ENCODE measurements around the gene FNTB. TPM values are rescaled to one million over a fixed set of nuclear protein-coding genes. Genes with fewer than 3 reads are reported as not detected.

FNTB gene
- total RNA-seq, 1 donor from 2014 or later, result 30.1 TPM

DNA sequence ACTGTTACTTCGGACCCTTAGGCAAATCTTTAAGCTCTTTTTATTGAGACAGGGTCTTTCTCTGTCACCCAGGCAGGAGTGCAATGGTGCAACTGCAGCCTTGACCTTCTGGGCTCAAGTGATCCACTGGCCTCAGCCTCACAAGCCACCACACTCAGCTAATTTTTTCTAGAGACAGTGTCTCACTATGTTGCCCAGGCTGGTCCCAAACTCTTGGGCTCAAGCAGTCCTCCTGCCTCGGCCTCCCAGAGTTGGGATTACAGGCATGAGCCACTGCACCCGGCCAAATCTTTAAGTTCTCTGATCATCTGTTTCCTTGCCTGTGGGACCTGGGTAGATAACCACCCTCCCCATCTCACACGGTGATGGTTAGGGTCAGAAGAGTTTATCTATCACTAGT is 41.8 kb upstream of the FNTB start:
- Mint-ChIP-seq H3K4me3 (no peak overlapping the region), H3K4me1 (ENCODE audit: unreplicated experiment) (peaks cover 20% of the 10 kb centered on the region), H3K27me3 (no peaks in the 10 kb centered on the region), H3K27ac (no peak overlapping the region), H3K9me3 (no peaks in the 10 kb centered on the region), H3K36me3 (peaks cover 22% of the 10 kb centered on the region)
- TF ChIP-seq, protein P1, sequence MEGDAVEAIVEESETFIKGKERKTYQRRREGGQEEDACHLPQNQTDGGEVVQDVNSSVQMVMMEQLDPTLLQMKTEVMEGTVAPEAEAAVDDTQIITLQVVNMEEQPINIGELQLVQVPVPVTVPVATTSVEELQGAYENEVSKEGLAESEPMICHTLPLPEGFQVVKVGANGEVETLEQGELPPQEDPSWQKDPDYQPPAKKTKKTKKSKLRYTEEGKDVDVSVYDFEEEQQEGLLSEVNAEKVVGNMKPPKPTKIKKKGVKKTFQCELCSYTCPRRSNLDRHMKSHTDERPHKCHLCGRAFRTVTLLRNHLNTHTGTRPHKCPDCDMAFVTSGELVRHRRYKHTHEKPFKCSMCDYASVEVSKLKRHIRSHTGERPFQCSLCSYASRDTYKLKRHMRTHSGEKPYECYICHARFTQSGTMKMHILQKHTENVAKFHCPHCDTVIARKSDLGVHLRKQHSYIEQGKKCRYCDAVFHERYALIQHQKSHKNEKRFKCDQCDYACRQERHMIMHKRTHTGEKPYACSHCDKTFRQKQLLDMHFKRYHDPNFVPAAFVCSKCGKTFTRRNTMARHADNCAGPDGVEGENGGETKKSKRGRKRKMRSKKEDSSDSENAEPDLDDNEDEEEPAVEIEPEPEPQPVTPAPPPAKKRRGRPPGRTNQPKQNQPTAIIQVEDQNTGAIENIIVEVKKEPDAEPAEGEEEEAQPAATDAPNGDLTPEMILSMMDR (conservative IDR thresholded peaks at IDR 0.05), result no peak
- DNase-seq (ENCODE audit: extremely low spot score, unreplicated experiment), result no peak

DNA sequence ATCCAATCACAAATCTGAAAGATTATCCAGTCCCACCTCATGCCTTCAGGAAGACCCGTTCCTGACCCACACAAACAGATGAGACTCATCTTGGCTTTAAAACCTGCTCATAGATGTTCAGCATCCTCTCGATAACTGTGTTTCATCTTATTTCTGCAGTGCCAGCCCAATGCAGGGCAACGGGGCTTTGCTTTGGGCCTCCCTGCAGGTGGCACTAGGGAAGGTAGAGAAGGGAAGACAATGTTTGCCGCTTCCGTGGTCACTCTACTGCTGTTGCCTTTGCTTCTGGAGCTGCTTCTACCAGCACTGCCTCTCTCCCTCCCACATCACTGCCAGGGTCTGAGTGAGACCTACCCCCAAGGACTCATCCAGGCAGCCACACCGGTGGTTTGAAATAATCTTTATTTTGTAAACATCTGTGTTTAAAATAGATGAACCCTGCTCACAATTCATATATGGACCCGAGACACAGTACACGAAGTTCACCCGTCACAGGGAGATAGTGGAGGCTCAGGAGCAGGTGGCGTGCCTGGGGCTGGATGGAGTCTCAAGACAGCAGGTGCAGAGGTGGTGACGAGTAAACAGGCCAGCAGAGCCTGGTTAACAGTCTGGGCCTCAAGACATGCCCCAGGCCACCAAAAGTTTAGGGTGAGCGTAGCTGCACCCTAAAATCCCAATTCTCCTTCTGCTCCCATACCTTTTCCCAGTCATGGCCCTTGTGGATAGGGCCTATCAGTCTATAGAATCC is 41.1 kb upstream of the FNTB start:
- DNase-seq (ENCODE audit: extremely low spot score, unreplicated experiment), result no peak
- TF ChIP-seq, protein P1 (conservative IDR thresholded peaks at IDR 0.05), result no peak
- no peaks in the 10 kb centered on the region for H3K9me3 Mint-ChIP-seq
- H3K36me3 Mint-ChIP-seq, result peaks cover 23% of the 10 kb centered on the region
- peak overlapping the region; percentile 1 for H3K27ac Mint-ChIP-seq
- no peaks in the 10 kb centered on the region for H3K27me3 Mint-ChIP-seq
- H3K4me3 Mint-ChIP-seq, result no peak overlapping the region
- H3K4me1 Mint-ChIP-seq (ENCODE audit: unreplicated experiment), result peaks cover 15% of the 10 kb centered on the region

DNA sequence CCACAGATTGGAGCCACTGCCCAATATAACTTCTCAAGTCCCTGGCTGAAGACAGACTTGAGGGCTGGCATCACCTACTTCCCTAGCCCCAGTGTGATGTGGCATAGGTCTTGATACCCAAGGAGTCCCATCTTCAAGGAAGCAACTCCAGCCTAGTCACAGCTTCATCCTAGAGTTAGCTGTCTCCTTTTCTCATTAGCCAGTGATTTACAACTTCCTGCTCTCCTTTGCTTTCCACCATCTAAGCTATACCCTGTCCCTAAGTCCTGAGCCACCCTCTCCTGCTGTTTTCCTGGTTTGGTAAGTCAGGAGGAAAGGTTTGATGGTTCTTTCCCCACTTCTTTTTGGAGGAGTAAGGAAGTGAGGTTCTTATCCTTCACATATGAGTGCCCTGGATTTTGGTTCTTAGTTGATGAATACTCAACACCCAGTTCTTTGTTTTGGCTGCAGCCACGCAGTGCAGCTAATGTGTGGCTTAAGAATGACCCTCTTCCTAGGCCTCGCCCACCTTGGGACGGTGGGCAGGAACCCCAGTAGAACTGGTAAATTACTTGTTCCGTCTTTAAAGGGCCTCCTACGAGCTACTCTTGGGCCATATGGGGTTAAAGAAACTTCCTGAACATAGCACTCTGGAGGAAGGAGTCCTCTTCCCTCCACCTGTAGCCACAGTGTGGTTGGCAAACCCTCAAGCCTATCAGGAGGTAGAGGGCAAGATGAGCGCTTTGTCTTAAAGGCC is 40.2 kb upstream of the FNTB start:
- H3K36me3 Mint-ChIP-seq, result peaks cover 27% of the 10 kb centered on the region
- H3K27me3 Mint-ChIP-seq, result no peaks in the 10 kb centered on the region
- TF ChIP-seq, protein P1 (conservative IDR thresholded peaks at IDR 0.05), result no peak
- H3K9me3 Mint-ChIP-seq, result no peaks in the 10 kb centered on the region
- peaks cover 12% of the 10 kb centered on the region for H3K4me1 Mint-ChIP-seq (ENCODE audit: unreplicated experiment)
- H3K4me3 Mint-ChIP-seq, result no peak overlapping the region
- DNase-seq (ENCODE audit: extremely low spot score, unreplicated experiment), result no peak
- peak overlapping the region; percentile 1 for H3K27ac Mint-ChIP-seq

DNA sequence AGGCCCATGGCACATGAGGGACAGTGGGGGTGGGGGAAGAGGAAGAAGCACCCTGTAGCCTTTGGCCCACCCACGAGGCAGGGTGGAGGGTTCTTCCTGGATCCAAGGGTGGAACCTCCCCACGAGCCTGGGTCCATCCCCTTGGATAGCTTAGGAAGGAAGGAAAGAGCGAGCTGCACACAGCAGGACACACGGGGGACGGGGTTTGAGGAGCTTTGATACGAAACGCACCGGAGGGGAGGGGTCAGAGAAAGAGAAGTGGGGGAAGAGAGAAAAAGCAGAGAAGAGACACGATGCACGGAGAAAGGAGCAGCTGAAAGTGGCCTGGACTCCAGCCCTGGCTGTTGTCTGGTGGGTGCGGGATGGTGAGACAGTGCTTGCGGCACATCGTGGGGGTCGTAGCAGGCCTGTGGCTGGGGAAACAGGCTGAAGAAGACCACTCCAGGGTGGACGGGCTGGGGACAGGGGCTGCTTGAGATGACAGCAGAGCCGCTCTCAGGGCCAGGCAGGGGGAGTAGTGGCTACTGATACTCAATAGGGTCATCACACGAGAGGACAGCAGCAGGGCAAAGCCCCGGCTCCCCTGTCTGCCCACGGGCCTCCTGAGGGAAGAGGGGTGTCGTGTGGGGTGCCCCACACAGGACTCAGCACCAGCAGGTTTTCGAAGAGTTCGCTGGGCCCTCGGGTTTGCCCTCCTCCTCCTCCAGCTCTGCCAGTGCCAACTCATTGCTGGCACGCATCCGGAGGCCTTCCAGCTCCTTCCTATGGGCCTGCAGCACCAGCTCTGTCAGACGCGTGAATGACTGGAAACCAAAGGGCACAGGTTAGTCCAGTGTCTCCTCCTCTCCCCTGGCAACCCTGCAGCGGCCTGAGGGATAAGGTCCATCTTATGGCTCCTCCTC is 38.7 kb upstream of the FNTB start:
- Mint-ChIP-seq H3K27ac (no peak overlapping the region), H3K27me3 (no peaks in the 10 kb centered on the region), H3K4me1 (ENCODE audit: unreplicated experiment) (peaks cover 13% of the 10 kb centered on the region), H3K36me3 (peaks cover 32% of the 10 kb centered on the region), H3K9me3 (no peaks in the 10 kb centered on the region), H3K4me3 (no peak overlapping the region)
- DNase-seq (ENCODE audit: extremely low spot score, unreplicated experiment), result no peak
- TF ChIP-seq, protein P1 (conservative IDR thresholded peaks at IDR 0.05), result no peak

DNA sequence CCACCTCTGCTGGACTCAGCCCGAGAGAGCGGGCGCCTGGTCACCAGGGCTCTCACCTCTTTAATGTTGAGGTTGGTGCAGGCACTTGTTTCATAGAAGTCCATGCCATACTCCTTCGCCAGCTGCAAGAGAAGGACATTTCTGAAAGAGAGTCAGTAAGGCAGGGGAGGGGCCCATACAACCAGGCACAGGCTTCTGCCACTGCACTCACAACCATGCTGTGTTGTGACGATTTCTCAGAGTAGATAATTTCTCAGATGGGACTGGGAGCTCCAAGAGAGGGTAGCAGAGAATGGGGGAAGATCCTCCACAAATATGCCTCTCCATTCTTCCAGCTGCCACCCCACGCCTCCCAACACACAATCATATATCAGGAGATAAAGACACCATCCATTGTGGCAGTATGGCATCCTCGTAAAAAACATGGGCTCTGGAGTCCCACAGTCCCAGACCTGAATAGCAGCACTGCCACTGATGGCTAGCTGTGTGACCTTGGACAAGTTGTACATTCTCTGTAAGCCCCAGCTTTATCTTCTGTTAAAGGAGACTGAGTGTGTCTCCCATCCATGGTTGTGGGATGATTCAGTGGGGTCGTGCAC is 38.0 kb upstream of the FNTB start:
- no peaks in the 10 kb centered on the region for H3K9me3 Mint-ChIP-seq
- H3K27ac Mint-ChIP-seq, result no peak overlapping the region
- no peak overlapping the region for H3K4me3 Mint-ChIP-seq
- peaks cover 11% of the 10 kb centered on the region for H3K4me1 Mint-ChIP-seq (ENCODE audit: unreplicated experiment)
- TF ChIP-seq, protein P1 (conservative IDR thresholded peaks at IDR 0.05), result no peak
- DNase-seq (ENCODE audit: extremely low spot score, unreplicated experiment), result no peak
- H3K27me3 Mint-ChIP-seq, result no peaks in the 10 kb centered on the region
- peaks cover 32% of the 10 kb centered on the region for H3K36me3 Mint-ChIP-seq

Measured in type B pancreatic cell (in vitro differentiated cells).